Glutamatergic neuron (in vitro differentiated cells): ENCODE measurements around the gene CRCP. TPM values are rescaled to one million over a fixed set of nuclear protein-coding genes. Genes with fewer than 3 reads are reported as not detected.

Experiments
- DNase-seq: peaks from one replicate; pipeline ENCODE4 v3.0.0; 2022
- H3K27ac Mint-ChIP-seq: one replicate; pipeline ENCODE4 v1.8.0; 2020; ENCODE audit warnings: mild to moderate bottlenecking, mixed read lengths, inconsistent platforms; ENCODE audit not compliant: unreplicated experiment
- H3K27me3 Mint-ChIP-seq: one replicate; pipeline ENCODE4 v1.8.0; 2020; ENCODE audit warnings: mild to moderate bottlenecking, moderate library complexity, mixed read lengths, inconsistent platforms; ENCODE audit not compliant: unreplicated experiment
- H3K36me3 Mint-ChIP-seq: one replicate; pipeline ENCODE4 v1.8.0; 2020; ENCODE audit warnings: mild to moderate bottlenecking, mixed read lengths, inconsistent platforms; ENCODE audit not compliant: unreplicated experiment
- H3K4me1 Mint-ChIP-seq: one replicate; pipeline ENCODE4 v1.8.0; 2020; ENCODE audit warnings: mild to moderate bottlenecking, low read depth, mixed read lengths, inconsistent platforms; ENCODE audit not compliant: unreplicated experiment
- H3K4me3 Mint-ChIP-seq: one replicate; pipeline ENCODE4 v1.8.0; 2020; ENCODE audit warnings: mild to moderate bottlenecking, mixed read lengths, inconsistent platforms; ENCODE audit not compliant: unreplicated experiment
- H3K9me3 Mint-ChIP-seq: one replicate; pipeline ENCODE4 v1.8.0; 2020; ENCODE audit warnings: mild to moderate bottlenecking, moderate library complexity, mixed read lengths, inconsistent platforms; ENCODE audit not compliant: unreplicated experiment
- total RNA-seq: library from RNA; stranded (reverse); fragmentation: NEBNext Ultra II Directional; extraction: Animal tissue kit (Norgen Biotek cat#: 25700); gene quantifications from one replicate; pipeline ENCODE4 v1.2.1, GENCODE V29; 2021; ENCODE audit not compliant: unreplicated experiment
- TF ChIP-seq, protein P1 (sequence below): fragments of 200-600 bp; sonication (generic); IDR thresholded peaks from one replicate; pipeline ENCODE4 v1.5.0; 2021; ENCODE audit not compliant: partially characterized antibody, unreplicated experiment

The CRCP gene
- total RNA-seq, 1 donor from 2014 or later, result 29.1 TPM

DNA sequence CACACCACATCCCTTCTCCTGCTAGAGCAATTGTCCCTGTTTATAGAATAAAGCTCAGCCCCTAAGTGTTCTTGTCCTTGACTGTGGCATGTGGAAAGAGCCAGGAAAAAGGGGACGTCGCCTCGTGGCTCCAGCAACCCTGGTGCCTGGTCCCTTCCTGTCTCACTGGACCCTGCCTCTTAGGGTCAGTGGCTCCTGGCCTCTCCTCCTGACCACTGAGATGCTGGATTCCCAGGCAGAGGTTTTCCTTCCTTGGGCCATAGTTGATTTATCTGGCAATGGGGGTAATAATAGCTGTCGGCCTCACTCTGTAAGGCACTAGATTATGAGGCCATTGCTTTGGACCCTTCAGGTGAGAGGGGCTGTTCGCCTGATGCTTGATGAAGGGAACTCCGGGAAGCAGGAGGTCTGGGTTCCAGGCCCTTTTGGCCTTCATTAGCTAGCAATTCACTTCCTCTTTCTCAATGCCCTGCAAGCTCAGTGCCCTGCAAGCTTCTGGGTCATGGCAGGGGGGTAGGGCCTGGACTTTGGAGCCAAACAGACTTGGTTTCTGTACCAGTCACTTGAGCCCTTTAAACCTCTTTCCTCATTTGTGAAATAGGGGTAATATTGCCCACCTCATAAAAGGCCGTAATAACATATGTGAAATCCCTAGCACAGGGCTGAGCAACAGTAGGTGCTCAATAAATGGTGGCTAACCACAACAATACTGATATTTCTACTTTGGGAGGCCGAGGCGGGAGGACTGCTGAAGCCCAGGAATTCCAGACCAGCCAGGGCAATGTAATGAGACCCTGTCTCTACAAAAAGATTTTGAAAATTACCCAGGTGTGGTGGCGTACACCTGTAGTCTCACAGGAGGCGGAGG is 38.0 kb upstream of the CRCP start:
- no peaks in the 10 kb centered on the region for H3K4me1 Mint-ChIP-seq
- peaks cover under 1% of the 10 kb centered on the region for H3K9me3 Mint-ChIP-seq
- H3K4me3 Mint-ChIP-seq, result peak overlapping the region; percentile 96
- H3K36me3 Mint-ChIP-seq, result no peaks in the 10 kb centered on the region
- no peak overlapping the region for H3K27ac Mint-ChIP-seq
- H3K27me3 Mint-ChIP-seq, result peaks cover 6% of the 10 kb centered on the region
- DNase-seq, result no peak
- TF ChIP-seq, protein P1, sequence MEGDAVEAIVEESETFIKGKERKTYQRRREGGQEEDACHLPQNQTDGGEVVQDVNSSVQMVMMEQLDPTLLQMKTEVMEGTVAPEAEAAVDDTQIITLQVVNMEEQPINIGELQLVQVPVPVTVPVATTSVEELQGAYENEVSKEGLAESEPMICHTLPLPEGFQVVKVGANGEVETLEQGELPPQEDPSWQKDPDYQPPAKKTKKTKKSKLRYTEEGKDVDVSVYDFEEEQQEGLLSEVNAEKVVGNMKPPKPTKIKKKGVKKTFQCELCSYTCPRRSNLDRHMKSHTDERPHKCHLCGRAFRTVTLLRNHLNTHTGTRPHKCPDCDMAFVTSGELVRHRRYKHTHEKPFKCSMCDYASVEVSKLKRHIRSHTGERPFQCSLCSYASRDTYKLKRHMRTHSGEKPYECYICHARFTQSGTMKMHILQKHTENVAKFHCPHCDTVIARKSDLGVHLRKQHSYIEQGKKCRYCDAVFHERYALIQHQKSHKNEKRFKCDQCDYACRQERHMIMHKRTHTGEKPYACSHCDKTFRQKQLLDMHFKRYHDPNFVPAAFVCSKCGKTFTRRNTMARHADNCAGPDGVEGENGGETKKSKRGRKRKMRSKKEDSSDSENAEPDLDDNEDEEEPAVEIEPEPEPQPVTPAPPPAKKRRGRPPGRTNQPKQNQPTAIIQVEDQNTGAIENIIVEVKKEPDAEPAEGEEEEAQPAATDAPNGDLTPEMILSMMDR, result no peak

DNA sequence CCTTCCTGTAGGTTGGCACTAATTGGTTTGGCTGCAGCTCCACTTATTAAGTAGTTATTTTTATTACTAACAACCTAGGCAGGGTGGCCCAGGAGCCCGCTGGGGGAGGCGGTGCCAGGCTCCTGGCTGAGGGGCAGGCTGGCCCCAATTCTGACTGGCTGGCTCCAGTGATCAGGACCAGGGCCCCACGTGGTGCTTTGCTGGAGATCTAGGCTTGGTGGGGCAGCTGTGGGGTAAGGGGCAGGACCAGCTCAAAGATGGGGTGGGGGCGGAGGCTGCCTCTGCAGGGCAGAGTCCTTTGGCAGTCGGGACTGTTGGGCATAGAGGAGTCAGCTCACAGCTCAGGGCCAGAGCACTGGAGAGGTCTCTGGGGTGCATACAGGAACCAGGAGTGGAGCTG is 36.6 kb upstream of the CRCP start:
- Mint-ChIP-seq H3K9me3 (no peaks in the 10 kb centered on the region), H3K27ac (no peak overlapping the region), H3K4me3 (peak overlapping the region; percentile 30), H3K4me1 (no peaks in the 10 kb centered on the region), H3K27me3 (peaks cover 7% of the 10 kb centered on the region), H3K36me3 (no peaks in the 10 kb centered on the region)
- DNase-seq, result no peak
- TF ChIP-seq, protein P1, result no peak

DNA sequence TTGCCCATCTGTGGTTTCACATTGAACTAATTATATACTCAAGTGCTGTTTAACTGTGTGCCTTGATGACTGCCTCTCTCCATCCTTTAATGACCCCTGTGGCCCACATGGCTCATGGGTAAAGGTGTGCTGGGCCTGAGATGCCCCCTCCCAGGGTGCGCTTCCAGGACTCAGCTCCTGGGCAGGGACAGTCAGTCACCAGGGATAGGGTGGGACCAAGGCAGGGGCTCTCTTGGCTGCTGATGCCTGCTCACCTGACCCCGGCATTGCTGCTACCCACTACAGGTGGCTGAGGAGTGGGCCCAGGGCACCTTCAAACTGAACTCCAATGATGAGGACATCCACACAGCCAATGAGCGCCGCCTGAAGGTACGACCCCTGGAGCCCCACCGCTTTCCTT is 32.6 kb upstream of the CRCP start:
- TF ChIP-seq, protein P1, result no peak
- Mint-ChIP-seq H3K27me3 (peaks cover 1% of the 10 kb centered on the region), H3K27ac (no peak overlapping the region), H3K4me3 (no peak overlapping the region), H3K36me3 (no peaks in the 10 kb centered on the region), H3K4me1 (no peaks in the 10 kb centered on the region), H3K9me3 (peaks cover 4% of the 10 kb centered on the region)
- no peak for DNase-seq

DNA sequence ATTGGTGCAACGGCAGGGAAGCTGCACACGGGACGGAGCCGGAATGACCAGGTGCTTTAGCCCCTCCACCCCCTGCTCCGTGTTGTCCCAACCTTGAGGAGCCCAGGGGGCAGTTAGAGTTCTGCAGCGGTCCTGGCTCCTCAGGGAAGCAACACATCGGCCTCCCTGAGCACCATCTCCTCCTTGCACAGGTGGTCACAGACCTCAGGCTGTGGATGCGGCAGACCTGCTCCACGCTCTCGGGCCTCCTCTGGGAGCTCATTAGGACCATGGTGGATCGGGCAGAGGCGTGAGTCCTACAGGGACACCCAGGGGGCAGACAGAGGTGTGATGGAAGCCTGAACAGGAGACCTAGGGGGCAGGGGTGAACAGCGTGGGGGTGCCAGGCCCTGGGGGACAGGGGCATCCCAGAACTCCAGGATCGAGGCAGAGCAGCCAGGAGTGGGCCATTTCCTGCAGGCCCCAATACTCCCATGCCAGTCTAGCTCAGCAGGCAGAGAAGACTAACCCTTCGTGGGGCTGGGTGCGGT is 31.7 kb upstream of the CRCP start:
- no peak overlapping the region for H3K27ac Mint-ChIP-seq
- TF ChIP-seq, protein P1, result no peak

DNA sequence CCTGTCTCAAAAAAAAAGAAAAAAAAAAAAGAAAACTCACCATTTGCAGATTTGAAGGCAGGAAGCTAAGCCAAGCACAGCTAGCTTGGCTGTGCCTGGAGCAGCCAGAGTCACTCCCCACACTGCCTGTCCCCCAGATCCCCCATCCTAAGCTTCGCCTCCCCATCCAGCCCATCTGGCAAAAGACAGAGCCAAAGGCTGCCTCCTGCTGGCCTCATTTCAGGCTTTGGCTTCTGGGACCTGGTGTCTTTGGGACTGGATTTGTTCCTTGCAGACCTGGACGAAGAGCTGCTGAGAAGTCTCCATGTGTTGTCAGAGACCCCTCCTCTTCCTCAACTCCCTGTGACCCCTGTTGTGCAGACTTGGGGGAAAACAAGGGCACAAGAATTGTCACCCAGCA is 31.0 kb upstream of the CRCP start:
- H3K36me3 Mint-ChIP-seq, result no peaks in the 10 kb centered on the region
- no peak overlapping the region for H3K4me3 Mint-ChIP-seq
- no peak for DNase-seq
- peaks cover 3% of the 10 kb centered on the region for H3K27me3 Mint-ChIP-seq
- H3K4me1 Mint-ChIP-seq, result no peaks in the 10 kb centered on the region
- H3K9me3 Mint-ChIP-seq, result peaks cover 4% of the 10 kb centered on the region
- TF ChIP-seq, protein P1, result no peak
- H3K27ac Mint-ChIP-seq, result no peak overlapping the region

More for the DNA sequence above, 31.7 kb upstream of the CRCP start:
- H3K4me1 Mint-ChIP-seq, result no peaks in the 10 kb centered on the region
- peaks cover 4% of the 10 kb centered on the region for H3K9me3 Mint-ChIP-seq
- H3K27me3 Mint-ChIP-seq, result peaks cover 1% of the 10 kb centered on the region
- H3K36me3 Mint-ChIP-seq, result no peaks in the 10 kb centered on the region
- H3K4me3 Mint-ChIP-seq, result no peak overlapping the region
- no peak for DNase-seq
